Skin of body (tissue), 3 donors: Measurements from ENCODE around the gene CCNG1. TPM values are rescaled to one million over a fixed set of nuclear protein-coding genes. Genes with fewer than 3 reads are reported as not detected.

Experiments used
- DNase-seq: peaks from one replicate; lab custom pipeline; 2025; lab: John Stamatoyannopoulos, UW
- small RNA-seq: library from RNA; depleted of rRNA; stranded (forward); fragments of <200 nt; gene quantifications from one replicate; pipeline ENCODE3, GENCODE V24; 2014; ENCODE audit warnings: low replicate concordance
- total RNA-seq: library from RNA; depleted of rRNA; stranded (reverse); fragments of >200 nt; gene quantifications from one replicate; pipeline ENCODE4 v1.2.3, GENCODE V29; 2014

Gene CCNG1
- total RNA-seq, 1 donor from 2014 or later = 125 TPM

- DNase-seq = no peak
These were observed 51.8 kb downstream of the CCNG1 start for GRCh38 chr5:163489055-163489744.

GRCh38 chr5:163489745-163490075, 52.3 kb downstream of the CCNG1 start:
- DNase-seq = no peak

Small RNAs within 50 kb of the gene (small RNA-seq; reads per million reads assigned to genes)
- gene AC008723.1 = not detected

Other genes with a start within 250 kb of the CCNG1 start
- 8.2 TPM for gene NUDCD2, start 22.5 kb downstream of the CCNG1 start, total RNA-seq
- 12.2 TPM for gene HMMR, start 23.0 kb downstream of the CCNG1 start, total RNA-seq
- 60.6 TPM for gene MAT2B, start 68.0 kb downstream of the CCNG1 start, total RNA-seq